T-cell (primary cell): Measurements from ENCODE around the gene OSBPL5. TPM values are rescaled to one million over a fixed set of nuclear protein-coding genes. Genes with fewer than 3 reads are reported as not detected.

Source experiments
- ATAC-seq, 4 experiments: fragments of 200-7000 bp in 3 of 4; fragments of 150-1000 bp in 1 of 4; cut with Tn5 transposase; replicated peaks in 1 of 4; 1 replicate in 3 of 4; 2 replicates in 1 of 4; pipeline ENCODE4 v1.10.0; 2021; ENCODE audit warnings: moderate library complexity in 3 of 4, mild to moderate bottlenecking in 2 of 4, moderate number of reproducible peaks in 1 of 4
- CTCF ChIA-PET, 2 donors: fragments of 300-600 bp; sonication (Branson Sonifier 250); formaldehyde crosslinking; loops; one replicate each; lab custom pipeline; 2022; ENCODE audit warnings: antibody characterized with exemption in 2 of 2; lab: Charles Lee
- POLR2A ChIA-PET, 2 donors: fragments of 300-600 bp; sonication (Branson Sonifier 250); formaldehyde crosslinking; loops; one replicate each; lab custom pipeline; 2022; ENCODE audit warnings: antibody characterized with exemption in 2 of 2; lab: Charles Lee
- DNase-seq, 35 experiments: peaks; one replicate each; pipeline versions ENCODE4 v3.0.0 to v3.0.0-alpha.2; 2013 to 2023
- H3K27ac ChIP-seq: one replicate; pipeline ENCODE4 v1.5.1; 2013; ENCODE audit warnings: low read length
- H3K27me3 ChIP-seq, 2 experiments: replicated peaks in 1 of 2; 1 replicate in 1 of 2; 2 replicates in 1 of 2; pipeline versions ENCODE4 v1.6.1 to v1.7.0; 2013; ENCODE audit warnings: low read length in 1 of 2, mixed read lengths in 1 of 2; ENCODE audit not compliant: control insufficient read depth in 2 of 2, insufficient read depth in 2 of 2; ENCODE audit errors: extremely low read depth in 1 of 2
- H3K36me3 ChIP-seq, 2 donors: 1 replicate in 1 of 2; 2 replicates in 1 of 2; pipeline versions ENCODE4 v1.6.1 to v1.7.0; 2013; ENCODE audit warnings: low read length in 1 of 2; ENCODE audit not compliant: control insufficient read depth in 2 of 2, insufficient read depth in 1 of 2; ENCODE audit errors: extremely low read depth in 1 of 2
- H3K4me1 ChIP-seq, 2 experiments: 1 replicate in 1 of 2; 2 replicates in 1 of 2; pipeline versions ENCODE4 v1.6.1 to v1.7.0; 2013; ENCODE audit warnings: low read length in 2 of 2, mixed read lengths in 1 of 2; ENCODE audit not compliant: insufficient read depth in 2 of 2, control insufficient read depth in 1 of 2; ENCODE audit errors: extremely low read depth in 1 of 2
- H3K4me3 ChIP-seq, 2 donors: 1 replicate in 1 of 2; 2 replicates in 1 of 2; pipeline versions ENCODE4 v1.5.1 to v1.7.0; 2013; ENCODE audit warnings: mild to moderate bottlenecking in 2 of 2, low read length in 1 of 2, moderate library complexity in 1 of 2; ENCODE audit not compliant: control insufficient read depth in 1 of 2; ENCODE audit errors: extremely low read depth in 1 of 2
- H3K9me3 ChIP-seq: 2 replicates; pipeline ENCODE4 v1.7.0; 2013
- H3K27ac Mint-ChIP-seq, 2 donors: one replicate each; pipeline ENCODE4 v1.8.0; 2020 to 2021; ENCODE audit warnings: mild to moderate bottlenecking in 2 of 2, mixed read lengths in 2 of 2
- H3K27me3 Mint-ChIP-seq, 2 donors: one replicate each; pipeline ENCODE4 v1.8.0; 2021 to 2022; ENCODE audit warnings: mixed read lengths in 2 of 2
- H3K36me3 Mint-ChIP-seq: one replicate; pipeline ENCODE4 v1.8.0; 2021; ENCODE audit warnings: mixed read lengths
- H3K4me1 Mint-ChIP-seq, 3 donors: one replicate each; pipeline ENCODE4 v1.8.0; 2020 to 2022; ENCODE audit warnings: mixed read lengths in 3 of 3, mild to moderate bottlenecking in 1 of 3
- H3K4me3 Mint-ChIP-seq, 3 donors: one replicate each; pipeline ENCODE4 v1.8.0; 2020 to 2022; ENCODE audit warnings: mild to moderate bottlenecking in 3 of 3, mixed read lengths in 3 of 3, moderate library complexity in 3 of 3
- H3K9me3 Mint-ChIP-seq, 3 donors: one replicate each; pipeline ENCODE4 v1.8.0; 2020 to 2022; ENCODE audit warnings: mixed read lengths in 3 of 3
- whole genome bisulfite sequencing: methylation state at CpG from one replicate; pipeline ENCODE4 v1.1.5; 2013; ENCODE audit warnings: missing lambda C conversion rate; ENCODE audit not compliant: insufficient coverage; 5-methylcytosine and 5-hydroxymethylcytosine counted together
- total RNA-seq, 35 experiments: library from RNA in 6 of 35; stranded (reverse) in 6 of 35; fragments of 120-200 nt in 1 of 35; gene quantifications; one replicate each; pipeline versions ENCODE4 v1.2.1 to v1.2.4 and lab custom pipeline; 2013 to 2026

OSBPL5 gene
- total RNA-seq, 5 donors from 2014 or later (not counting 1 experiment from before 2014, with no cell fraction given) = 11.2 to 41.5 (median 20.9) TPM

DNA sequence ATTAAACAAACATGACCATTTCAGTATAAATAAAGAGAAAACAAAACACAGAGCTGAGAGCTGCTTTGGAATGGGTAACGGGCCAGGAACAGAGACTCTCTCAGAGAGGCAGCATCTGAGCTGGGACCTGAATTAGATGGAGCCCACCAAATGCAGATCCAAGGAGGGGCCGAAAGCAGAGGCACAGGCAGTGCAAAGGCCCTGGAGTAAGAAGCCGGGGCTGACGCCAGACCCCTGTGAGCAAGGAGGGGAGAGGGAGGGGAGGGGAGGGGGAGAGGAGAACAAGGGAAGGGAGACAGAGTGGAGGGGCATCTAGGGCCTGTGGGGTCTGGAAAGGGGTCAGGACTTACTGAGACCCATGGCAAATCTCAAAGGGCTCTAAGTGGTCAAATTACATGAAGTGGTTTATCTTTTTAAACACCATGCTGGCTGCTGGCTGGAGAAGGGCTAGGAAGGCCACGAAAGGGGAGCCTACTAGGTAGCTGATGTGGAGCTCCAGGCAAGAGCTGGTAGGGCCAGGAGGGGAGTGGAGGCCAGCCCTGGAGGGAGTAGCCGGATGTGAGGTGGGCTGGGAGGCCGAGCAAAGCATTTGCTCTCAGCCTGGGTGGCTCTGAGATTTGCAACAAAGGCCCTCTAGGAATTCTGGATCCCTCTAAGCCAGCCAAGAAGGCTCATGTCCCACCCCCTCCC, 3.2 kb downstream of the OSBPL5 start:
- WGBS = 94% methylated on average over 4 of the region's 7 CpGs
- Histone ChIP-seq H3K36me3 (peaks cover 0 to 2% of the 10 kb centered on the region in 2 donors), H3K4me1 (peaks cover 9 to 87% of the 10 kb centered on the region in 2 experiments), H3K27me3 (peaks cover 0 to 56% of the 10 kb centered on the region in 2 experiments), H3K9me3 (no peaks in the 10 kb centered on the region), H3K4me3 (no peak overlapping the region), H3K27ac (no peak overlapping the region)
- ATAC-seq = no peak
- H3K36me3 Mint-ChIP-seq = no peaks in the 10 kb centered on the region
- no peak for DNase-seq
- peaks cover 8 to 38% of the 10 kb centered on the region in 2 donors for H3K27me3 Mint-ChIP-seq
- POLR2A ChIA-PET = no interaction called here
- no peak overlapping the region for H3K27ac Mint-ChIP-seq
- peak overlapping the region in 1 of 3 donors; percentile 61 for H3K4me3 Mint-ChIP-seq
- H3K4me1 Mint-ChIP-seq = peaks cover 33 to 48% (median 46%) of the 10 kb centered on the region in 3 donors
- no peaks in the 10 kb centered on the region for H3K9me3 Mint-ChIP-seq
- CTCF ChIA-PET = no interaction called here

DNA sequence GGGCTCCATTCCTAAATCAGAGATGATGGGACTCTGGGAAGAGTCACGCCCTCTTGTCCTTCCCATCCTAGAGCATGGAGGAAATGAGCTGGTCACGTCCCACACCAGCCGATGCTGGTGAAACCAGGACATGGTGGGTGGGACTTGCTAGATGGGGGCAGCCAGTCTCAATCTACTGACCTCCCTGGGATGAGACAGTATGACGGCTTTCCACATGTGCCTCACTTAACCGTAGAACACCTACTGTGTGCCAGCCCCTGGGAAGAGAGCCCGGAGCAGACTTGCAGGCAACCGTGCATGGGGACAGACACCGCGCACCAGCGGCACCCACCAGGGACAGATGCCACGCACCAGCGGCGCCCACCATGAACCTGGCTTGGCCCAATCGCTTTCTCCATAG, 3.8 kb downstream of the OSBPL5 start:
- peaks cover 0 to 50% of the 10 kb centered on the region in 2 experiments for H3K27me3 ChIP-seq
- ATAC-seq (no peak), DNase-seq (no peak)
- peaks cover 33 to 51% (median 48%) of the 10 kb centered on the region in 3 donors for H3K4me1 Mint-ChIP-seq
- WGBS = 91% methylated on average over 9 of the region's 14 CpGs
- H3K36me3 ChIP-seq = peaks cover 0 to 2% of the 10 kb centered on the region in 2 donors
- no peak overlapping the region for H3K27ac Mint-ChIP-seq
- H3K4me1 ChIP-seq = peaks cover 9 to 90% of the 10 kb centered on the region in 2 experiments
- ChIA-PET POLR2A (no interaction called here), CTCF (no interaction called here)
- H3K27ac ChIP-seq = no peak overlapping the region
- no peaks in the 10 kb centered on the region for H3K36me3 Mint-ChIP-seq
- no peak overlapping the region for H3K4me3 ChIP-seq
- peak overlapping the region in 1 of 3 donors; percentile 61 for H3K4me3 Mint-ChIP-seq
- H3K9me3 ChIP-seq = no peaks in the 10 kb centered on the region
- H3K9me3 Mint-ChIP-seq = no peaks in the 10 kb centered on the region
- peaks cover 8 to 34% of the 10 kb centered on the region in 2 donors for H3K27me3 Mint-ChIP-seq

DNA sequence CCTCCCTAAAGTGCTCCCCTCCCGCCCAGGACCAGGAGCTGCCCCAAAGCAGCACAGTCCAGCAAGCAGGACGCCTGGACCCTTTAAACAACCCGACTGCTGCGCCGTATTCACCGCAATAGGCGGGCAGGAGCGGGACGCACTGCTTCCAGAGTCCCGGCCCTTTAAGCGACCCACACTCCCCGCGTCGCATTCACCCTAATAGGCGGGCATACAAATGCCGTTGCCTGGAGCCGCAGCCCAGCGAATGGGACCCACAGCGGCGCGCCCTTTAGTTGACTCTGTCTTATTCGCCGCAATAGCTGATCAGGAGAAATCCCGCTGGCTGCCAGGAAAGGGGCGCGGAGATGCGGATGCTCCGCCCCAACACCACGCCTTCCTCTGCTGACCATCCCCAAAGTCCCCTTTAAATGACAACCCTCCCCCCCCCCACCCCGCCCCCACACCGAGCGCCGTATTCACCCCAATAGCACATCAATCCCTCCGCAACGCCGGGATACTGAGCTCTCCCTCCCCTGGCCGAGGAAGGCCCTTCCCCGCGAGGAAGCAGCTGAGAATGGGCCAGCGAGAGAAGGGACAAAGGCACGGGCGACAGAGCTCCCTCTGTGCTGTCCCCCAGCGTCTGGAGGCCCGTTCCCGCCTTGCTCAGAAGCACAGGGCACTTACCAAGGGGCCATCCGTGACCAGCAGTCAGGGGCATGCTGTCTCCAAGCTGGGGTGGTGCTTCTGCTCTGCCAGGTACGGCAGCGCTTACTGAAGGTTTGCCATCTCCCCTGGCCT, 4.7 kb downstream of the OSBPL5 start:
- Mint-ChIP-seq H3K4me1 (peaks cover 28 to 45% (median 44%) of the 10 kb centered on the region in 3 donors), H3K27me3 (peaks cover 5 to 26% of the 10 kb centered on the region in 2 donors), H3K27ac (no peak overlapping the region), H3K4me3 (peak overlapping the region in 1 of 3 donors; percentile 61), H3K9me3 (no peaks in the 10 kb centered on the region), H3K36me3 (no peaks in the 10 kb centered on the region)
- Histone ChIP-seq H3K27me3 (peaks cover 0 to 44% of the 10 kb centered on the region in 2 experiments), H3K4me3 (peak overlapping the region in 1 of 2 donors; percentile 46), H3K4me1 (peaks cover 8 to 89% of the 10 kb centered on the region in 2 experiments), H3K27ac (no peak overlapping the region), H3K36me3 (peaks cover 0 to 2% of the 10 kb centered on the region in 2 donors), H3K9me3 (no peaks in the 10 kb centered on the region)
- CTCF ChIA-PET = no interaction called here
- DNase-seq (peak in 1 of 35 experiments; percentile 18), ATAC-seq (no peak)
- POLR2A ChIA-PET = no interaction called here
- WGBS = 36% methylated on average over 37 of the region's 48 CpGs

DNA sequence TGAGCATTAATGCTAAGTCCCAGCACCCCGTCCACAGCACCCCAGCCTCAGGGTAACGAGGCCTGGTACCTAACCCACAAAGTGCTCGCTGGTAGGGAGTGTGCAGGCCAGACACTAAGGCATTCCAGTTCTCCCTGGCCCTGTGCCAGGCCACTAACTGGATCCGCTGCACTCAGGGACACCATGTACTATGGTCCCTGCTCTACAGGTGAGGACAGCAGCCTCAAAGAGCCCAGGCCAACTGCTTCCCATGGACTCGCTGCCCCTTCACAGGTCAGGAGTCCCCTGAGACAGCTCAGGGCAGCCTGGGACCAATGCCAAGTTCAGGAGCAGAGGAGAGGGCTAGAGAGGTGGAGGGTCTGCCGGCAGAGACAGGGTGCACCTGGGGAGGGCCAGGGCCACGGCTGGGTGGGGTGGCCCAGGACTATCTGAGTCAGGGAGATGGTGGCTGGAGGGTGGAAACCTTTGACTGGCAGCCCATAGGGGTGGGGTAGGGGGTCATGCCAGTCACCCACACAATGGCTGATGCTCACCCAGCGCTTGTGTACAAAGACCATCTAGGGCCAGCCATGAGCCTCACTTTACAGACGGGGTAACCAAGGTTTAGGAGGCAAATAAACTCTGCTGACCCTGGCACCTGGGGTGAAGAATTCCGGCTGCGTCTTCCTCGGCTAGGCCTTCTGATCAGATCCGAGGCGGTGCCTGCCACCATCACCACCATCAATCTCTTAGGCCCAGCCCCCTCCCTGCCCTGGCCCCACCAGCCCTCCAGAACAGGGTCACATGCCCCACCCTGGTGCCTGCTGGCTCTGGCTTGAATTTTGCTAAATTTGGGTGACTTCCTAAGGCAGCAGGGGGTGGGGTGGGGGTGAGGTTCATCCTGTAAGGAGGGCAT, 5.6 kb downstream of the OSBPL5 start:
- Mint-ChIP-seq H3K4me1 (peaks cover 28 to 45% (median 44%) of the 10 kb centered on the region in 3 donors), H3K27me3 (peaks cover 5 to 26% of the 10 kb centered on the region in 2 donors), H3K4me3 (peak overlapping the region in 1 of 3 donors; percentile 61), H3K9me3 (no peaks in the 10 kb centered on the region), H3K27ac (no peak overlapping the region), H3K36me3 (no peaks in the 10 kb centered on the region)
- H3K4me3 ChIP-seq = peak overlapping the region in 1 of 2 donors; percentile 46
- ATAC-seq (no peak), DNase-seq (no peak)
- 85% methylated on average over 11 of the region's 14 CpGs for WGBS
- H3K9me3 ChIP-seq = no peaks in the 10 kb centered on the region
- POLR2A ChIA-PET = no interaction called here
- H3K36me3 ChIP-seq = peaks cover 0 to 2% of the 10 kb centered on the region in 2 donors
- CTCF ChIA-PET = no interaction called here
- peaks cover 0 to 43% of the 10 kb centered on the region in 2 experiments for H3K27me3 ChIP-seq
- H3K27ac ChIP-seq = no peak overlapping the region
- H3K4me1 ChIP-seq = peaks cover 7 to 93% of the 10 kb centered on the region in 2 experiments

DNA sequence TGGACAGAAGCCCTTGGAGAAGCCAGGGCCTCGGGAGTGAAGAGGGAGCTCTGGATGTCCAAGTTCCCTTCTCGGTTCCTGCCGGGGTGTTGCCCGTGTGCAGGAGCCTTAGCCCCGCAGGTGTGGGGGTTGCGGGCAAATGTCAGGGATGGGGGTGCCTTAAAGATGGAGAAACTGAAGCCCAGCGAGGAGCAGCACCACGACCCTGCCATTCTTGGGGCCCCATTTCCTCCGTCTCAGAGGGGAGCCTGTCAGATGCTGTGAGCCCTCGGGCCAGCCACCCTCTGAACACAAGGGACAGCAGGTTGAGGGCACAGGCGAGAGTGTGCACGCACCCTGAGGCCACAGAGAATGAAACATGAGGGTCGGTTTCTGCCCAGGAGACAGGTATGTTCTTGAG, 6.3 kb downstream of the OSBPL5 start:
- Histone ChIP-seq H3K27ac (no peak overlapping the region), H3K36me3 (peaks cover 0 to 2% of the 10 kb centered on the region in 2 donors), H3K4me1 (peaks cover 3 to 93% of the 10 kb centered on the region in 2 experiments), H3K27me3 (peaks cover 0 to 36% of the 10 kb centered on the region in 2 experiments), H3K4me3 (no peak overlapping the region), H3K9me3 (no peaks in the 10 kb centered on the region)
- Mint-ChIP-seq H3K9me3 (no peaks in the 10 kb centered on the region), H3K27ac (no peak overlapping the region), H3K27me3 (peaks cover 5 to 23% of the 10 kb centered on the region in 2 donors), H3K36me3 (no peaks in the 10 kb centered on the region), H3K4me3 (peak overlapping the region in 1 of 3 donors; percentile 26), H3K4me1 (peaks cover 25 to 41% (median 41%) of the 10 kb centered on the region in 3 donors)
- POLR2A ChIA-PET = no interaction called here
- no peak for ATAC-seq
- CTCF ChIA-PET = no interaction called here
- no peak for DNase-seq
- 82% methylated on average over 13 of the region's 13 CpGs for WGBS
